A549 treated with GW870086 at 1 μM for 4 hours (cell line): ENCODE data around the gene CDC42EP5. TPM values are rescaled to one million over a fixed set of nuclear protein-coding genes. Genes with fewer than 3 reads are reported as not detected.

Source experiments
- total RNA-seq: library from RNA; stranded (reverse); fragments of 200-300 nt; extraction: Qiagen RNA extraction; gene quantifications from 5 replicates; pipeline ENCODE4 v1.2.3, GENCODE V29; 2022; ENCODE audit warnings: low read depth

The CDC42EP5 gene, protein sequence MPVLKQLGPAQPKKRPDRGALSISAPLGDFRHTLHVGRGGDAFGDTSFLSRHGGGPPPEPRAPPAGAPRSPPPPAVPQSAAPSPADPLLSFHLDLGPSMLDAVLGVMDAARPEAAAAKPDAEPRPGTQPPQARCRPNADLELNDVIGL
- 0.17 to 0.36 TPM in 2 of 5 replicates, not detected in the others for total RNA-seq

DNA sequence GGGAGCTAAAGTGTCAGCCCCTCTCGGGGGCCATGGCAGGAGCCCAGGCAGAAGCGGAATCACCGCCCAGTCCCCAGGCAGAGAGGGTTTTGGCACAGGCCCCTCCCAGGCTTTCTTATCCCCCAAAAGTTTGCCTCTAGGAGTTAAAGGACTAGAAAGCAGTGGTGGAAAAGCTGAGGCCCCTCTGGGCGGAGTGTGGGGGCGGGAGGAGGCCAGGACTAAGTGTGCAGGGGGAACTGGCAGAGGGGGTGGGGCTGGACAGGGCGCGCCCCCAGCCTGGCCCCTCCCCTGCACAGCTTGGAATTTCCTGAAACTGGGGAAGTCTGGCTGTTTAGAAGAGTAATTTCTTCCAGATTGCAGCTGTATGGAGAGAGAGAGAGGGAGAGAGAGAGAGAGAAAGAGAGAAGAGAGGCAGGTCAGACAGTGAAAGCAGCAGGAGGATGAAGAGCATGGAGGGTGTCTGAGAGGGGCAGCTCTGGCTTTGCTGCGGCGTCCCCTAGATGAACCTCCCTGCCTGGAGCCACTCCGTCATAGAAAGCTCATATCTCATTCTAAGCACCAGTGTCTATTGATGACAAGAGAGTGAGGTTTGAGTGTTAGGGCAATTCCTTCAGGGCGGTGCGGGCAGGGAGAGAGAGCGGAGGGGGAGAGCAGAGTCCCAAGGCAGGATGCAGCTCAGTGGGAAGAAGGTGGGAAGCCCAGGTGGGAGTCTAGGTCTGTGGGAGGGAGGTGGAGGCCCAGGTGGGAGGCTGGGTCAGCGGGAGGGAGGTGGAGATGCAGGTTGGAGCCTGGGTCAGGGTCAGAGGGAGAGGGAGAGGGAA, at the start of gene CDC42EP5:
Gene CDC42EP5 (minus strand): TSS at position 226 of the 821 bp plus-strand sequence. CDS start 7,749 bp downstream, outside the sequence.

DNA sequence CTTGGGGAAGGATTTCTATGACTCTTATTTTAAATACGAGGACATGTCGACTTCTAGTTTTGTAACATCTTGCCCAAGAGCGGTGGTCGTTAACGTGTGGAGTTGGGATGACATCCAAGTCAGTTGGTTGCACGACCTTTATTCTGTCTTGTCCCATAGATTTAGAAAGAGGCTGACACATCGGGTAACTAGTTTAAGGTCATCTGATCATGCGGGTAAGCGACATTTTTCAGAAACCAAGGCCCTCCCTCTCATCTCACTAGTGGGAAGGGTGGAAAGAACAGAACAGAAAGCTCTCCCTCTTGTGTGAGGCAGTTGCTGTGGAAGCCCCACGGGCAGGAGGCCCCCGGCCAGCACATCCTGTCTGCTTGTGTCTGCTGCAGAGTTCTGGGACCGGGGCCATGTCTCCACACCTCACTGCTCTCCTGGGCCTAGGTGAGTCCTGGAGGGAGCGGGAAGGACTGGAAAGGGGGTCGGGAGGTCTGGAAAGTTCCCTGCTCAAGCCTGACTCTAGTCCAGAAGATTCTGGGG, 29.5 kb upstream of the CDC42EP5 start, which contains the start of gene LAIR2:
Gene LAIR2 (plus strand): TSS at position 314 of the 531 bp plus-strand sequence. CDS start 88 bp downstream, at position 402.

DNA sequence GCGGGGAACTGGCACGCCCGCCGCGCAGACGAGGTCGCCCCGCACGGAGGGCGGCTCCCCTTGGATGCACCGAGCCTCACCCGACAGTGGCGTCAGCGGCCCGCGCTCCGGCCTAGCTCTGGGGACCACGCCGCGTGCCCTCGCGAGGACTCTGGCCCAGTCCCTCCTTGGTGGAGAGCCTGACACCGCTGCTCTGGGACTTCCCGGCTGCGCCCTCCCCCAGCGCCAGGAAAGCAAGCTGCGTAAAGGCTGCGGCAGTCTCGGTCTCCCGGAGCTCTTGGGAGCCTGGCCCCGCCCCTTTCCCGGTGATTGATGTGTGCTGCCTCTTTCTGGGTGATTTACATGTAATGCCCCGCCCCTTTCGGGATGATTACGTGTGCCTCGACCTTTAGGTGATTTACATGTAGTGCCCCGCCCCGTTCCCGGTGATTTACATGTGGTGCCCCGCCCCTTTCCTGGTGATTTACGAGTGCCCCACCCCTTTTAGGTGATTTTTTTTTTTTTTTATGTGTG, 9.5 kb downstream of the CDC42EP5 start, which contains the start of gene LENG9:
Gene LENG9 (minus strand): TSS at position 248 of the 513 bp plus-strand sequence. CDS start 252 bp downstream, outside the sequence.

DNA sequence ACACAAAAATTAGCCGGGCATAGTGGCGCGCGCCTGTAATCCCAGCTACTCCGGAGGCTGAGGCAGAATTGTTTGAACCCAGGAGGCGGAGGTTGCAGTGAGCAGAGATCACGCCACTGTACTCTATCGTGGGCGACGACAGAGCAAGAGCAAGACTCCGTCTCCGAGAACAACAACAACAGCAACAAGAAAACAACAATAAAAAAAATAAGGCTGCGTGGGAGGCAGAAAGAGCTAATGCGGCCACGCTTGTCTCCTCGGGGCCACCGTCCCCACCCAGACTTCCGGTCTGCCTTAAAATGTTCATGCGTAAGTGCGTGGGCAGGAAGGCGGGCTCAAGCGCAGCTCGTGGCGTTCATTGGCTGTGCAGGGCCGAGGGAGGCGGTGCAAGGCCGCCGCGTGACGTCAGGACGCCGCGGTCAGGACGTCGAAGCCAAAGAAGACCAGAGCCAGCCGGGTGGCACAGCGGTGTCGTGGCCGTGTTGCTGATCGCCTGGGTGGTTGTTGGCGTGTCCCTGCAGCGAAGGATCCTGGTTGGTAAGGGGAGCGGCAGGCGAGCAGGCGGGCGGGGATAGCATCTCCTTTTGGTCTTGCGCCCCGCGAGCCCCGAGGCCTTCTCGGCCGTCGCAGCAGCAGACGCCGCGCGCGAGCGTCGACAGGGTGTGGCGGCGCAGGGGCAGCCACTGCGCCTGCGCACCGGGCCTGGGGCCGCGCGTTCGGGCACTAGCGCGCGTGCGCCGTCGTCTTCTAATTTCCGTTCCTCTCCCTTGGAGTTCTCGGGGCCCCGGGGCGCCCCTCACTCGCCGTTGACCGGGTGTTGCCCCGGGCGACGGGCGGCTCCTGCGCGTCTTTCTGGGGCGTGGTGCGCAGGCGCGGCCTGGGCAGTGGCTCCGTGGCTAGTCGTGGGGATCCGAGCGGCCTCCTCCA, 24.1 kb downstream of the CDC42EP5 start, which contains the start of gene LENG8:
Gene LENG8 (plus strand): TSS at position 426 of the 927 bp plus-strand sequence. CDS start 2,146 bp downstream, outside the sequence.

DNA sequence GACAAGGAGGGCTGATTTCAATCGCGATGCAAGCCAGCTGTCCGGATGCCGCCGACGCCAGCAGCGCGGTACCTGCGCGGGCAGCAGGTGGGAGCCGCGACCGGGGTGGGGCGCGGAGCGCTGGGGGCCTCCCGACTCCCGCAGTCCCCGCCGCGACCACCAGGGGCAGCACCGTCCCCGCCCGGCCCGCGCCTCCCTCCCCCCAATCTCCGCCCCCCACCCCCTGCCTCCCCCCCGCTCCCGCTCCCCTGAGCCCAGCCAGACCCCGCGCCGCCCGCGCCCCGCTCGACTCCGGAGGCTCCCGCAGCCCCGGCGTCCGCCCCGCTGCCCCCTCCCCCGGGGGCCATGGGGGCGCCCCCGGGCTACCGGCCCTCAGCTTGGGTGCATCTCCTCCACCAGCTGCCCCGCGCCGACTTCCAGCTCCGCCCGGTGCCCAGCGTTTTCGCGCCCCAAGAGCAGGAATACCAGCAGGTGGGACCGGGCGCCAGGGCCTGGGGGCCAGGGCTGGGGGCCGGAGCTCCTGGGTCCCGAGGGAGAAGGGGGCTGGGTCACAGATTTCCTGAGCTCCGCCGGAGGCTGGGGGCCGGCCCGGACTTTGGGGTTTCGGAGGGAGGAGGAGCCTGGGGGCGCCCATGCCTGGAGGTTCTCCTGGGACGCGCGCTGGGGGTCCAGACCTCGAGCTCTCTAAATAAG, 57.7 kb downstream of the CDC42EP5 start, which contains the start of gene TTYH1:
Gene TTYH1 (plus strand): TSS at position 257 of the 693 bp plus-strand sequence. CDS start 89 bp downstream, at position 346.

Other genes with a start within 250 kb of the CDC42EP5 start
- not detected in 5 replicates for gene LILRA6, start 230.5 kb downstream of the CDC42EP5 start, total RNA-seq
- gene LILRB5, start 216.0 kb downstream of the CDC42EP5 start, total RNA-seq = 0.05 to 0.15 TPM (median 0.05 TPM) in 4 of 5 replicates, not detected in the other
- gene LILRB2, start 192.2 kb downstream of the CDC42EP5 start, total RNA-seq = 0.06 to 0.24 TPM (median 0.12 TPM) in 4 of 5 replicates, not detected in the other
- gene LILRA5, start 160.1 kb downstream of the CDC42EP5 start, total RNA-seq = not detected in 5 replicates
- not detected in 5 replicates for gene LILRA4, start 134.1 kb downstream of the CDC42EP5 start, total RNA-seq
- 0.18 TPM in 1 of 5 replicates, not detected in the others for gene LAIR1, start 108.4 kb downstream of the CDC42EP5 start, total RNA-seq
- 0.21 to 0.30 TPM (median 0.25 TPM) in 4 of 5 replicates, not detected in the other for gene TTYH1, start 57.8 kb downstream of the CDC42EP5 start, total RNA-seq
- gene LENG8, start 24.1 kb downstream of the CDC42EP5 start, total RNA-seq = 78.1 to 131 TPM (median 107 TPM) in 5 replicates
- 4.8 to 6.6 TPM (median 6.4 TPM) in 5 replicates for gene LENG9, start 9.5 kb downstream of the CDC42EP5 start, total RNA-seq
- gene LAIR2, start 29.5 kb upstream of the CDC42EP5 start, total RNA-seq = not detected in 5 replicates
- not detected in 5 replicates for gene LILRA2, start 100.5 kb upstream of the CDC42EP5 start, total RNA-seq
- not detected in 5 replicates for gene LILRA1, start 120.3 kb upstream of the CDC42EP5 start, total RNA-seq
- not detected in 5 replicates for gene LILRB1, start 157.2 kb upstream of the CDC42EP5 start, total RNA-seq
- gene LILRB4, start 189.7 kb upstream of the CDC42EP5 start, total RNA-seq = not detected in 5 replicates